GM18502 (cell line): Measurements from ENCODE around the gene DHODH.

ENCODE experiments used
- ATAC-seq: cut with Tn5 transposase; IDR thresholded peaks from one replicate; pipeline ENCODE4 v1.9.1; 2021; ENCODE audit warnings: mild to moderate bottlenecking; ENCODE audit not compliant: unreplicated experiment, poor library complexity

DHODH gene

GRCh38 chr16:72013389-72013788 lies 4.8 kb downstream of the DHODH start:
- ATAC-seq: no peak

DNA sequence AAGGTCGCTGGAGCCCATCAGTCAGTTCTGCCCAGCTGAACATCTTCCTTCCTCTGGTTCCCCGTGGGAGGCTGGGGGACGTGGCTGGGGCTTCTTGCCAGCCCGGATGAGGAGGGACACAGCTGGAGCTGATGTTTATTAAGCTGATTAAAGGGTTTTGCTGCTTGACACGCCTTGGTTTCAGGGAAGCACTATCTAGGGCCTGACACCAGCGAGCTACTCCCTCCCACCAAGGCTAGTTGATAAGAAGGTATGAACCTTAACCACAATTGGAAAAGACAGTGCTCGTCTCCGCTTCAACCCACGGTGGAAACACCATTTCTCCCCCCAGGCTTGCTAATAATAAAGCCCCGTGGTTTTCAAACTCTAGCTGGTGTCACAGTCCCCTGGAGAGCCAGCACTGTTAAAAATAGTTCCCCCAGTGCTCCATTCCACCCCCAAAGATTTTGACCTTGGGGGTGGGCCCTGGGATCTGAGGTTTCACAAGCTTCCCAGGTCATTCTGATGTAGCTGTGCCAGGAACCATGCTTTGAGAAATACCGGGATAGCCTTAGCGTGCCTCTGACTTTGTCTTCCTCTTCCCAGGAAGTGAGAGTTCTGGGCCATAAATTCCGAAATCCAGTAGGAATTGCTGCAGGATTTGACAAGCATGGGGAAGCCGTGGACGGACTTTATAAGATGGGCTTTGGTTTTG lies 5.5 kb downstream of the DHODH start:
- no peak for ATAC-seq

- ATAC-seq: no peak
Measured at GRCh38 chr16:72014675-72015074, 6.1 kb downstream of the DHODH start.

- ATAC-seq: no peak
Measured at GRCh38 chr16:72015124-72015523, 6.6 kb downstream of the DHODH start.

- ATAC-seq: no peak
Measured at GRCh38 chr16:72018470-72018869, 9.9 kb downstream of the DHODH start.

DNA sequence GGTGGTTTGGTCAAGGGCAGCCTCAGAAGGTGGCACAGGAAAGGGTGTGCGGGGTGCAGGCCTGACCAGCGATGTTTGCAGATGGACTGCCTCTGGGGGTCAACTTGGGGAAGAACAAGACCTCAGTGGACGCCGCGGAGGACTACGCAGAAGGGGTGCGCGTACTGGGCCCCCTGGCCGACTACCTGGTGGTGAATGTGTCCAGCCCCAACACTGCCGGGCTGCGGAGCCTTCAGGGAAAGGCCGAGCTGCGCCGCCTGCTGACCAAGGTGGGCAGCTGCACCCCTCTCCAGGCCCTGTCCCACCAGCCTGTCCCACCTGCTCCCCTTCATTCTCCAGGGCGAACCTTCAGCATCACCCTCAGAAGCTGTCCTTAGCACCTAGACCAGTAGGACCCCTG lies 12.5 kb downstream of the DHODH start:
- no peak for ATAC-seq

- ATAC-seq: no peak
Measured at GRCh38 chr16:72022127-72022526, 13.6 kb downstream of the DHODH start.

DNA sequence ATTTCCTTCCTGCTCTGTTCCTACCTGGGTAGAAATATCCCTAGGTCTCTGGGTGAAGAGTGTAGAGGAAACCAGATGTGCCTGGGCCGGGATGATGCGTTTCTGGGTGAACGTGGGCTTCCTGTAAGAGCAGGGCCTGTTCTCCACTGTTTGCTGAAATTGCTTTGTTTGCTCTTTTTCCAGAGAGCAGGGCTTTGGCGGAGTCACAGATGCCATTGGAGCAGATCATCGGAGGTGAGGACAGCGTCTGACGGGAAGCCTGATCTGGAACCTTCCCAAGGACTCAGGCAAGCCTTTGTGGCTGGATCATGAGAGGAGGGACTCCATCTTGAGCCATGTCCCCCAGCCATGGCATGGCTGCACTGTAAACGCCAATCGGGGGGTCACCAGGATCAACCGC lies 15.4 kb downstream of the DHODH start:
- ATAC-seq: no peak

DNA sequence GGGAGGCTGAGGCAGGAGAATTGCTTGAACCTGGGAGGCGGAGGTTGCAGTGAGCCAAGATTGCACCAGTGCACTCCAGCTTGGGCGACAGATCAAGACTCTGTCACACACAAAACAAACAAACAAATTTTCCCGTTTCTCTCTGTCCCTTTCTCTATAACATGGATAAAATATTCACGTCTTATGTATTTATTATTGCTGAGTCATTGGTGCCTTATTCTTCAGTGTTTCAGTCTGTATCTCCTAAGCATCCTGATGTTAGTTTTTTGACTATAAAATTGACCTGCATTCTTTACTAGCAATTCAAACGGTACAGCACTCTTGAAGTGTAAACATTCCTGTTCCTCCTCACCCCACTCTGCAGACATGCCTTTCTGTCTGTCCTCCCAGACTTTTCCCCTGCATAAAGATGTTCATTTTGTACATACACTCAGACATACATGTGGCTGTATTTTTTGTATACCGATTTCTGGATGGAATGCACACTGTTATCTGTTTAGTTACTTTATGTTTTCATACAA lies 16.4 kb downstream of the DHODH start:
- no peak for ATAC-seq

- ATAC-seq: no peak
Measured at GRCh38 chr16:72025404-72026114, 17.0 kb downstream of the DHODH start.

GRCh38 chr16:72027669-72028378 lies 19.3 kb downstream of the DHODH start:
- ATAC-seq: no peak

- ATAC-seq: no peak
Measured at GRCh38 chr16:72029567-72030271, 21.2 kb downstream of the DHODH start.

DNA sequence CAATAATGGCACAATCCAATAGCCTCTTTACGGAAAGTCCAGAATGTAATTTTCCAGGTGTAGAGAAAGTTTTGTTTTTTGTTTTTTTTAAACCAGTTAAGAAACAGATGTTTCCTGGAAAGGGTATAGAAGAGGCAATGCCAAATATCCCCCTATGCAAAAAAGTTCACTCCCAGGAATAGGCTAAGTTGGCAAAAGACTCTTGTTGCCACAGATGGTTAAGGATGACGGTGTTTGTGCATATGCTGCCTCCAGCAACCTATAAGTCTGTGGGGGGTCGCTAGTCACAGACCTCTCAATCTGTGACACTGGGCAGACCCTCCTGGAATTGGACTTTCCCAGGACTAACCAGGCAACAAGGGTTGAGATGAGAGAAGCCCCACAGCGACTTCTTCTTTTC lies 24.9 kb downstream of the DHODH start:
- no peak for ATAC-seq

GRCh38 chr16:72036098-72036497 lies 27.6 kb downstream of the DHODH start:
- no peak for ATAC-seq

DNA sequence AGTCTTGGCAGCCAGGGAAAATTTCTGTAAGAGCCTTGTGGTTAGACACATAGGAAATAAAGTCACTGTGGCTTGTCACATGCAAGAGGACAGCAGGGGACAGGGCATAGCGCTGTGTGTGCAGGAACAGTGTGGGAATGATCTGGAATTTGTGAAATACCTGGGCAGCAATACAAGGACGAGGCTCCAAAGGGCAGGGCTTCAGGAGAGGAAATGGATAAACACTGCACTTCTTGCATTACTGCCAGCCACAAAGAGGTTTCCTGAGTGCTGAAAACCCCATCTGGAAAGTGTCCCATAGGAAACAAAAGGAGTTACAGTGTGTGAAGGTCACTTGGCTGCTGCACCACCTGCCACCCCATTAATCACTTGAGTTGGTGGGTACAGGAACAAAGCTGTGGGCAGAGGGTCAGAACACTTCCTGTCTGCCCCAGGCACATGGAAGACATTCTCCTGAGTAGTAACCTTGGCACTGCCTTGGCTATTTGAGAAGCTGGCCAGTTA lies 33.7 kb downstream of the DHODH start:
- ATAC-seq: no peak

DNA sequence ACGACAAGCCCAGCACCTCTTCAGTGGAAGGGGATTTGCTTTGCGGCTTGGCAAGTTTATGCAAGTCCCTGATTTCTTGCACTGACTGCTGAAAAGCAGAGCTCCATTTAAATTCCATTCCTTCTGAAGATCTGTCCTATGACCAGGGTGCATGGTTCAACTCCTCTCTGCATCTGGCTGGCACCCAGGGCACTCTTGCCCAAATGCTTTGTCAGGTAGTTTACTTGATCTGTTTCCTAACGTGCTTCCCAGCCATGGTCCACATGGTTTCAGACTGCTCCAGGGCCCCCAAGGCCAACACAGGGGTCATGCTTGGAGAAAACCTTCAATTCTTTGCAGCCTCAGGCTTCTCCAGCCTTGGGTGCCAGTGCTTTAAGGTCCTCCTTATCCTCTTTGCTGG lies 34.5 kb downstream of the DHODH start:
- ATAC-seq: no peak

GRCh38 chr16:72043539-72043938 lies 35.0 kb downstream of the DHODH start:
- ATAC-seq: no peak

DNA sequence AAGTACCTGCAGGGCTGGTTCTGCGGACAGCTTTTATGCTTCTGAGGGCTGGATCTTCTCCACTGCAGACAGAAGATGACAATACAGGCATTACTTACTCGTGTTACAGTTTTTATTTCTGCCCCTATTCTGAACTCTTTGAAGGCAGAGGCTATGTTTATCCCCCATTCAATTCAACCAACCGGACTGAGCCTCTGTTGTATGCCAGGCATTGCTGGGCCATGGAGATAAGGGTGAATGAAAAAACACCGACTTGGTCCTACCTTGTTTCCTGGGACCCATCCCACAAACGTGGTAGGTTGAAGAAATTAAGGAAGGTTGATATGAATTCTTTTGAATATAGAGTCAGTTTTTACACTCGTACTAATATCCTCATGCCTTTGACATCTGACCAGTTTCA lies 35.8 kb downstream of the DHODH start:
- no peak for ATAC-seq

DNA sequence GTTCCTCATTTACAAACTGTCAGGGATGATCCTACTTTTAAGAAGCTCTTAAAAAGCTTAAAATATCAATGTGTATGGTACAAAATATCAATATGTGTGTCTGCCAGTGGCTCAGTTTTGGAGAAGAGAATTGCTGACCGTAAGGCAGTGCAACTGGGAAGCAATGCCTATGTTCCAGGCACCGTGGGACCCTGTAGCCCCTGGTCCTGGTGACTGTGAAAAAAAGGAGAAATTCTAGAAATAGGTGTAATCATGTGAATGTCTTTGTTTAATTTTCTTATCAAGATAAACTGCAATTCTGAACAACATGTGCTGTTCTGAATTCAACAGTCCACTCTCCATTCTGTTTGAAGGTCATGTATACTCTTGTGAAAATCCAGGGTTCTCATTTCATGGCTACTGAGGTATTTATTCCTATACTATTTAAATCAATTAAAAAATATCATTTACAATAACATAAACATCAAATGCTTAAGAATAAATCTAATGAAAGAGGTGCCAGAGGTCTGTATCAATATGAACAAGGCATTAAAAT lies 36.3 kb downstream of the DHODH start:
- ATAC-seq: no peak

DNA sequence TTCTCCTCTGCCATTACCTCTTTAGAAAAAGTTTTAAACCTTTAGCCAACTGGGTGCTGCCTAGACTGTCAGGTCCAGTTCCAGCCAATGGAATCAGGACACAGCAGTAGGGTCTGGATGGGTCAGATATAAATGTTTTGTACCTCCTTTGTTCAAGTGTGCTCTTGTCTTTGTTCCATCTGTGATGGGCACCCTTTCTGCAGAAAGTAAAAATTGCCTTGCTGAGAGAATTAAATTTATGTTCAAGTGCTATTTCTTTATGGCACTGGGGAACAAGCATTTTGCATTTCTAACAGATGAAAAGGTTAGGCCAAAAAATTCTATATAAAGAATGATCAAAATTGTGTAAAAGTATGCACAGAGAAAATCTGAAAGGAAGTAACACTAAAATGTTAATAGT lies 40.6 kb downstream of the DHODH start:
- ATAC-seq: no peak
